CD14-positive monocyte (primary cell): ENCODE measurements around the gene NFKB2. TPM values are rescaled to one million over a fixed set of nuclear protein-coding genes. Genes with fewer than 3 reads are reported as not detected.

Source experiments
- DNase-seq, 3 donors: peaks; one replicate each; pipeline ENCODE4 v3.0.0-alpha.2; 2011 to 2022
- H2AFZ ChIP-seq: 2 replicates; pipeline ENCODE4 v1.6.0; 2012; ENCODE audit warnings: mild to moderate bottlenecking, low read depth, low read length, inconsistent platforms; ENCODE audit not compliant: insufficient read depth, poor library complexity, severe bottlenecking
- H3K27ac ChIP-seq, 2 donors: 1 replicate in 1 of 2; 2 replicates in 1 of 2; pipeline ENCODE4 v1.5.1; 2012 to 2013; ENCODE audit warnings: low read length in 2 of 2, control low read depth in 1 of 2, inconsistent platforms in 1 of 2, low read depth in 1 of 2, mild to moderate bottlenecking in 1 of 2
- H3K27me3 ChIP-seq, 2 donors: one replicate each; pipeline versions ENCODE4 v1.6.0 to v1.6.1; 2011 to 2013; ENCODE audit warnings: low read length in 2 of 2; ENCODE audit not compliant: control insufficient read depth in 2 of 2, insufficient read depth in 2 of 2
- H3K36me3 ChIP-seq, 2 donors: replicated peaks in 1 of 2; 1 replicate in 1 of 2; 2 replicates in 1 of 2; pipeline versions ENCODE4 v1.5.1 to v1.6.1; 2012 to 2013; ENCODE audit warnings: low read length in 2 of 2, control low read depth in 1 of 2, inconsistent platforms in 1 of 2, mild to moderate bottlenecking in 1 of 2; ENCODE audit not compliant: insufficient read depth in 2 of 2, control insufficient read depth in 1 of 2
- H3K4me1 ChIP-seq, 2 donors: 1 replicate in 1 of 2; 2 replicates in 1 of 2; pipeline versions ENCODE4 v1.5.1 to v1.6.1; 2012 to 2013; ENCODE audit warnings: low read length in 2 of 2, control low read depth in 1 of 2, inconsistent platforms in 1 of 2, mild to moderate bottlenecking in 1 of 2, moderate library complexity in 1 of 2; ENCODE audit not compliant: insufficient read depth in 2 of 2, control insufficient read depth in 1 of 2
- H3K4me2 ChIP-seq: replicated peaks from 2 replicates; pipeline ENCODE3; 2012; ENCODE audit warnings: low read length, moderate library complexity, mild to moderate bottlenecking; ENCODE audit not compliant: poor library complexity, severe bottlenecking; ENCODE audit errors: extremely low read depth
- H3K4me3 ChIP-seq, 3 experiments: fragments of 200-600 bp in 1 of 3; sonication (generic) in 1 of 3; replicated peaks in 1 of 3; 1 replicate in 2 of 3; 2 replicates in 1 of 3; pipeline ENCODE4 v1.5.1; 2011 to 2013; ENCODE audit warnings: low read length in 3 of 3, mild to moderate bottlenecking in 3 of 3, control low read depth in 2 of 3, low read depth in 2 of 3, inconsistent platforms in 1 of 3, moderate library complexity in 1 of 3
- H3K79me2 ChIP-seq: 2 replicates; pipeline ENCODE4 v1.6.0; 2012; ENCODE audit warnings: mild to moderate bottlenecking, control low read depth, inconsistent platforms, low read length, moderate library complexity; ENCODE audit not compliant: insufficient read depth
- H3K9ac ChIP-seq: 2 replicates; pipeline ENCODE4 v1.6.0; 2017; ENCODE audit warnings: low read length, mild to moderate bottlenecking; ENCODE audit not compliant: insufficient read depth, poor library complexity, severe bottlenecking
- H3K9me3 ChIP-seq, 2 donors: replicated peaks in 1 of 2; 1 replicate in 1 of 2; 2 replicates in 1 of 2; pipeline versions ENCODE4 v1.5.1 to v1.6.1; 2012 to 2013; ENCODE audit warnings: low read length in 2 of 2, control low read depth in 1 of 2; ENCODE audit not compliant: control insufficient read depth in 1 of 2, insufficient read depth in 1 of 2
- H4K20me1 ChIP-seq: 2 replicates; pipeline ENCODE4 v1.6.0; 2012; ENCODE audit warnings: mild to moderate bottlenecking, low read length, control low read depth, moderate library complexity; ENCODE audit not compliant: insufficient read depth
- H3K27ac Mint-ChIP-seq, 7 donors: one replicate each; pipeline ENCODE4 v1.8.0; 2020; ENCODE audit warnings: mild to moderate bottlenecking in 7 of 7, mixed read lengths in 7 of 7, moderate library complexity in 6 of 7, inconsistent platforms in 2 of 7
- H3K27me3 Mint-ChIP-seq, 3 donors: one replicate each; pipeline ENCODE4 v1.8.0; 2021 to 2022; ENCODE audit warnings: low read depth in 3 of 3, mild to moderate bottlenecking in 3 of 3, mixed read lengths in 3 of 3, moderate library complexity in 3 of 3, inconsistent platforms in 1 of 3
- H3K36me3 Mint-ChIP-seq, 2 donors: one replicate each; pipeline ENCODE4 v1.8.0; 2020; ENCODE audit warnings: mixed read lengths in 2 of 2, inconsistent platforms in 1 of 2, mild to moderate bottlenecking in 1 of 2
- H3K4me1 Mint-ChIP-seq: one replicate; pipeline ENCODE4 v1.8.0; 2020; ENCODE audit warnings: mild to moderate bottlenecking, mixed read lengths
- H3K4me3 Mint-ChIP-seq, 2 donors: one replicate each; pipeline ENCODE4 v1.8.0; 2020; ENCODE audit warnings: mild to moderate bottlenecking in 2 of 2, mixed read lengths in 2 of 2, moderate library complexity in 1 of 2
- H3K9me3 Mint-ChIP-seq, 7 donors: one replicate each; pipeline ENCODE4 v1.8.0; 2020 to 2022; ENCODE audit warnings: mixed read lengths in 7 of 7, mild to moderate bottlenecking in 6 of 7, moderate library complexity in 6 of 7, inconsistent platforms in 2 of 7
- WGBS: methylation state at CpG from one replicate; pipeline ENCODE4 v1.1.5; 2013; ENCODE audit warnings: missing lambda C conversion rate; ENCODE audit not compliant: insufficient coverage; 5-methylcytosine and 5-hydroxymethylcytosine counted together
- intact Hi-C, 2 donors: fragments of 100-400 bp; cut with micrococcal nuclease; formaldehyde crosslinking; loops; one replicate each; pipeline versions ENCODE4 v1.15.0 to v1.15.1; 2023
- polyA plus RNA-seq, 3 donors: library from polyadenylated mRNA; depleted of rRNA in 1 of 3; unstranded in 2 of 3; stranded (reverse) in 1 of 3; fragments of 300-500 nt in 2 of 3; fragments of >200 nt in 1 of 3; fragmentation: Illumina TruSeq in 2 of 3; gene quantifications; 1 replicate in 2 of 3; 2 replicates in 1 of 3; pipeline ENCODE4 v1.2.3, GENCODE V29; 2012 to 2021
- TF ChIP-seq, protein P1 (sequence below): fragments of 200-600 bp; IDR thresholded peaks from one replicate; pipeline ENCODE4 v1.8.0; 2022; ENCODE audit warnings: antibody characterized with exemption, mild to moderate bottlenecking

NFKB2 gene
- polyA plus RNA-seq, 3 donors, result 6.8 to 111 (median 15.0) TPM

DNA sequence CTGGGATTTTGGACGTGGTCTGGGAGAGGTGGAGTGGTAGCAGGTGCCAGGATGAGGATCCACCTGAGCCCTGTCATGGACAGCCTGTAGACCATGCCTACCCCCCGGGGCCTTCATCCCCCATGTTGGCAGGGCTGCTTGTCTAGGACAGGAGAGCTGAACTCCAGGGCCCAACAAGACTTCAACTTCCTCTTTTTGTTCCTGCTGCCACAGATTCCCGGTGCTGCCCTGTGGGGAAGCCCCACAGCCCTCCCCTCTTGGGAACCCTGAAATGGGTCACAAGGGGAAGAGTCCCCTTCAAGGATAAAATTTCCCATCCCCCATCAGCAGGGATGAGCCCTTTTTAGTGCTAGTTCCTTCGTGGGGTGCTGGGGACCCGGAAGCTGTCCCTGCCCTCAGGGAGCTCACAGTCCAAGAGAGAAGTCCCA is 38.1 kb downstream of the NFKB2 start:
- 17% methylated on average over 4 of the region's 5 CpGs for WGBS
- peak overlapping the region; percentile 31 for H2AFZ ChIP-seq
- no peaks in the 10 kb centered on the region for H4K20me1 ChIP-seq

DNA sequence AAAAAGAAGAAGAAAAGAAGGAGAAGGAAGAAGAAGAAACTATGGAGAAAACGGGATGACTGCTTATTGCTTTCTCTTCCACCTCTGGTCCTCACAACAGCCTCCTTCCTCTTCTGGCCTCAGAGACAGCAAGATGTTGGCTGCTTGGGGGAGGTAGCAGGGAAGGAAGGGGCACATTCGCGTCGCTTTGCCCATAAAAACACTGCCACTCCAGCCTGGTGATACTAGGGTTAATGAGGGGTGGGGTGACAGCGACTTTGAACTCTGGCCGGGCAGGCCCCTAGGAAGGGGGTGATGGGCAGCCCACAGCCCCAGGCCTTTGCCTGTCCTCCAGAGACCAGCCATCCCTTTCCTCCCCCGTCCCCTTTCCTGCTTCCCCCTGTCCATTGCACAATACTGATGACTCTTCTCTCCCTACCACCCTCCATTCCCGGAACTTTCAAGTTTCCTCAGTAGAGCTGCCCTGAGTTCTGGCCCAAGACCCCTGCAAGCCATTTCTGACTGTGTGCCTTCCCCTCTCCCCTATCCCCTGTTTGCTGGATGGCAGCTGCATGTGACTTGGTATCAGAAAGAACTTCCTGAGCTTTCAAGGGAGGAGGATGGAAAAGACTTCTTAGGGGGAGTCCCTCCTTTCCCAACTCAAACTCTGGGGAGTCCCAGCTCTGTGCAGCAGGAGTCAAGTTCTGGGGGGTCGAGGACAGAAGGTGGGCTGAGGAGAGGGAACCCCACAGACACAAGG is 39.1 kb downstream of the NFKB2 start:
- TF ChIP-seq, protein P1, sequence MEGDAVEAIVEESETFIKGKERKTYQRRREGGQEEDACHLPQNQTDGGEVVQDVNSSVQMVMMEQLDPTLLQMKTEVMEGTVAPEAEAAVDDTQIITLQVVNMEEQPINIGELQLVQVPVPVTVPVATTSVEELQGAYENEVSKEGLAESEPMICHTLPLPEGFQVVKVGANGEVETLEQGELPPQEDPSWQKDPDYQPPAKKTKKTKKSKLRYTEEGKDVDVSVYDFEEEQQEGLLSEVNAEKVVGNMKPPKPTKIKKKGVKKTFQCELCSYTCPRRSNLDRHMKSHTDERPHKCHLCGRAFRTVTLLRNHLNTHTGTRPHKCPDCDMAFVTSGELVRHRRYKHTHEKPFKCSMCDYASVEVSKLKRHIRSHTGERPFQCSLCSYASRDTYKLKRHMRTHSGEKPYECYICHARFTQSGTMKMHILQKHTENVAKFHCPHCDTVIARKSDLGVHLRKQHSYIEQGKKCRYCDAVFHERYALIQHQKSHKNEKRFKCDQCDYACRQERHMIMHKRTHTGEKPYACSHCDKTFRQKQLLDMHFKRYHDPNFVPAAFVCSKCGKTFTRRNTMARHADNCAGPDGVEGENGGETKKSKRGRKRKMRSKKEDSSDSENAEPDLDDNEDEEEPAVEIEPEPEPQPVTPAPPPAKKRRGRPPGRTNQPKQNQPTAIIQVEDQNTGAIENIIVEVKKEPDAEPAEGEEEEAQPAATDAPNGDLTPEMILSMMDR, result no peak
- no peaks in the 10 kb centered on the region for H3K27me3 ChIP-seq
- peaks cover 41% of the 10 kb centered on the region in 2 donors for H3K4me1 ChIP-seq
- H4K20me1 ChIP-seq, result no peaks in the 10 kb centered on the region
- intact Hi-C loops, result loop anchor here in 1 of 2 donors (5.0 kb wide), 1 partner anchor 43 kb away; no protein-coding TSS in a partner anchor
- peaks cover 0 to 2% of the 10 kb centered on the region in 2 donors for H3K36me3 Mint-ChIP-seq
- H3K4me2 ChIP-seq, result peak overlapping the region; percentile 97
- peak in 2 of 3 donors; percentile 46 to 70 for DNase-seq
- H3K27ac ChIP-seq, result peak overlapping the region; percentile 32 to 41
- peak overlapping the region; percentile 37 to 78 for H3K4me3 Mint-ChIP-seq
- H3K36me3 ChIP-seq, result no peaks in the 10 kb centered on the region
- H3K4me1 Mint-ChIP-seq, result peaks cover 45% of the 10 kb centered on the region
- H3K79me2 ChIP-seq, result peaks cover 15% of the 10 kb centered on the region
- H3K9me3 Mint-ChIP-seq, result peaks cover 0 to 1% (median 0%) of the 10 kb centered on the region in 7 donors
- peak overlapping the region; percentile 75 for H2AFZ ChIP-seq
- H3K9me3 ChIP-seq, result no peaks in the 10 kb centered on the region
- WGBS, result 10% methylated on average over 4 of the region's 9 CpGs
- peak overlapping the region in 1 of 3 experiments; percentile 97 for H3K4me3 ChIP-seq
- no peak overlapping the region for H3K9ac ChIP-seq
- no peaks in the 10 kb centered on the region for H3K27me3 Mint-ChIP-seq
- H3K27ac Mint-ChIP-seq, result peak overlapping the region; percentile 58 to 92 (median 80)

More for the DNA sequence above, 38.1 kb downstream of the NFKB2 start:
- DNase-seq, result peak; percentile 47 to 88 (median 70)
- Histone ChIP-seq H3K79me2 (peaks cover 15% of the 10 kb centered on the region), H3K36me3 (no peaks in the 10 kb centered on the region), H3K9me3 (no peaks in the 10 kb centered on the region), H3K4me3 (peak overlapping the region in 1 of 3 experiments; percentile 97), H3K9ac (no peak overlapping the region), H3K4me2 (peak overlapping the region; percentile 97), H3K4me1 (peaks cover 41% of the 10 kb centered on the region in 2 donors), H3K27me3 (no peaks in the 10 kb centered on the region), H3K27ac (peak overlapping the region; percentile 41 to 87)
- H3K36me3 Mint-ChIP-seq, result peaks cover 0 to 2% of the 10 kb centered on the region in 2 donors
- TF ChIP-seq, protein P1, result no peak
- H3K27ac Mint-ChIP-seq, result peak overlapping the region; percentile 89 to 94 (median 92)
- peak overlapping the region; percentile 86 to 89 for H3K4me3 Mint-ChIP-seq
- intact Hi-C loops, result loop anchor here in 1 of 2 donors (2.0 kb wide), 1 partner anchor 39 kb away; the partner anchor contains the start of gene NFKB2
- H3K4me1 Mint-ChIP-seq, result peaks cover 45% of the 10 kb centered on the region
- H3K9me3 Mint-ChIP-seq, result peaks cover 0 to 1% (median 0%) of the 10 kb centered on the region in 7 donors
- H3K27me3 Mint-ChIP-seq, result no peaks in the 10 kb centered on the region
